GM08714 (cell line): ENCODE results near the gene ZNF438.
"Not testable (repeated sequence)": the region's sequence is repeated elsewhere in the genome, so short reads cannot be mapped to it uniquely, and the experiment has no call there.

Experiments used
- H3K4me3 ChIP-seq: fragments of 200-500 bp; sonication (Bioruptor generic); 2 replicates; pipeline ENCODE4 v1.5.1; 2014; ENCODE audit warnings: mild to moderate bottlenecking, low read length, inconsistent platforms
- ZNF274 ChIP-seq: IDR thresholded peaks from 2 replicates; pipeline ENCODE4 v1.6.1; 2012; ENCODE audit warnings: mild to moderate bottlenecking, low read depth, low read length

The ZNF438 gene

DNA sequence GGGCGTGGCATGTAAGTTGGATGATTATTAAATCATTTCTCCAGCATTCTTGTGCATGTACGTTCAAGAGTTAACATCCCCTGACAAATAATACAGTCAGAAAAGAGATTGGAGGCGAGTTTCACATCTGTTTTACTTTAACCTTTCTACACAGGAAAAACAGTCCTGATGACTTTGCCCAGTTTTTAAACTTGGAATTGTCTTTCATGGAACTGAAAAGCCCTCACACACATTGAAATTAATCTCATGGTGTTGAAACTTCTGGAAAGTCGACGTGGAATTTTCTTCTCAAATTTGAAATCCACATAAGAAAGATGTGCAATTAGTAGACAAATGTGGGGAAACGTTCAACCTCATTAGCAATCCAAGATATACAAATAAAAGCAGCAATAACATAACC is 31.2 kb upstream of the ZNF438 start:
- no peak overlapping the region for H3K4me3 ChIP-seq

DNA sequence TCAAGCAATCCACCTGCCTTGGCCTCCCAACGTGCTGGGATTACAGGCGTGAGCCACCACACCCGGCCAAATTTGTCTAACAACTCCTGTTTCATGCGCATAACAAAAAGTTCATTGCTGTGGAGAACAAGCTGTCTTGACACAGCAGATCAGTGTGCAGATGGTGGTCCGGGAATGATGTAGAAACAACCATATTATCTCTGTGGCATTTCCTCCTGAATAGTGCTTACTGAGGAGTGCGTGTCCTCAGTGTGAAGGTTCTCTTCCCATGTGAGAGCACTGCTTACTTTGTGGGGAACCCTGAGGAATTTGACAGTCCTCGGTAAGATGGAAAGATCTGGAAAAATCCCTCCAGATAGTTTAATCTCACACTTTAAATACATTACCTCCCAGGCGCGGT is 30.3 kb upstream of the ZNF438 start:
- TF ChIP-seq ZNF274: no peak
- H3K4me3 ChIP-seq: no peak overlapping the region

More for the DNA sequence above, 31.2 kb upstream of the ZNF438 start:
- TF ChIP-seq ZNF274: no peak

DNA sequence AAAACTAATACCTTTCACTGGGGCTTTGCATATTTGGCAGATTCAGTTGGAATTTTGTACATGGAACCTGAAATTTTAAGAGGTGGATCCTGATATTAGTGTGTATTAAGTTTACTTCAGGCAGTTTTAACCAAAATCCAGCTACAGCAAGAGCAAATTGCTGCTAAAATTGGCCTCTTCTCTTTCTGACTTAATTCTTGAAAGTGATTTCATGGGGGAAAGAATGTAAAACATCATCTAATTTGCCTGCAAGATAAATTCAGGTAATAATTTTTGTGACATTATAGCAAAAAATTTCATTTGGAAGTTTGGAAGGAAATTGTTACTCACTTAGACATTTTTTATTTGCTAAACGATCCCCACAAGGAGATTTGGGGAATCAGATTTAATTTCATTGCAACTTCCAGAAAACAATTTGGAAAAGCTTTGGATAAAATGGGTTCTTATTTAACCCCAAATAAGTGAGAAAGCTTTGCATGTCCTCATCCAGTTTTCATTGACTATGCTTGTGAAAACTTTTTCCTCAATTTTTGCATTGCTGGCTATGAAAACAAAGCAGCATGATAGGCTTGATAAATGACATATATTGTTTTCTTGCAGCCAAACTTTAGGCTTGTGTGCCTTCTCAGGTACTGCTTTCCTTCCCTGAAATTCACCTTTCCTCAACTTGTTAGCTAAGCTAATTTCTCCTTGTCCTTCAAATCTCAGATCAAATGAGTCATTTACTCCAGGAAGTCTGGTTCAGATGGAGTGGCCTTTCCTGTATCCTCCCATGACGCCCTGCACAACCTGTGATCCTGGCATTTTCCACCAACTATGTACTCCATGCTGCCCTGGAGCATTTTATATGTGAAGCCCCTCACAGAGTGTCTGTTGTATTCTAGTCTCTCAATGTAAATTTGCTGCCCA is 27.4 kb upstream of the ZNF438 start:
- TF ChIP-seq ZNF274: no peak
- H3K4me3 ChIP-seq: no peak overlapping the region

DNA sequence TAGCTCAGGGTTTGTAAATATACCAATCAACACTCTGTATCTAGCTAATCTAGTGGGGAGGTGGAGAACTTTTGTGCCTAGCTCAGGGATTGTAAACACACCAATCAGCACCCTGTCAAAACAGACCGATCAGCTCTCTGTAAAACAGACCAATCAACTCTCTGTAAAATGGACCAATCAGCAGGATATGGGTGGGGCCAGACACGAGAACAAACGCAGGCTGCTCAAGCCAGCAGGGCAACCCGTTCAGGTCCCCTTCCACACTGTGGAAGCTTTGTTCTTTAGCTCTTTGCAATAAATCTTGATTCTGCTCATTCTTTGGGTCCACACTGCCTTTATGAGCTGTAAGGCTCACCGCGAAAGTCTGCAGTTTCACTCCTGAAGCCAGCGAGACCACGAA is 25.0 kb upstream of the ZNF438 start:
- H3K4me3 ChIP-seq: not testable (repeated sequence)

DNA sequence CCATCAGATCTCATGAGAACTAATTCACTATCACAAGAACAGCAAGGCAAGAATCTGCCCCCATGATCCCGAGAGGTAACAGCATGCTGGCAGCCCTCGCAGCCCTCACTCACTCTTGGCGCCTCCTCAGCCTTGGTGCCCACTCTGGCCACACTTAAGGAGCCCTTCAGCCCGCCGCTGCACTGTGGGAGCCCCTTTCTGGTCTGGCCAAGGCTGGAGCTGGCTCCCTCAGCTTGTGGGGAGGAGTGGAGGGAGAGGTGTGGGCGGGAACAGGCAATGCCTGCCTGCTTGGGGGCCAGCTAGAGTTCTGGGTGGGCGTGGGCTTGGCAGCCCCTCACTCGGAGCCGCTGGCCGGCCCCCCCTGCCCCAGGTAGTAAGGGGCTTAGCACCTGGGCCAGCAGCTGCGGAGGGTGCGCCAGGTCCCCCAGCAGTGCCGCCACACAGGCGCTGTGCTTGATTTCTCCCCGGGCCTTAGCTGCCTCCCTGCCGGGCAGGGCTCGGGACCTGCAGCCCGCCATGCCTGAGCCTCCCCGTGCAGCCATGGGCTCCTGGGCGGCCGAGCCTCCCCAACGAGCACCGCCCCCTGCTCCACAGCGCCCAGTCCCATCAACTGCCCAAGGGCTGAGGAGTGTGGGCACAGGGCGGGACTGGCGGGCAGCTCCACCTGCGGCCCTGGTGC is 24.0 kb upstream of the ZNF438 start:
- H3K4me3 ChIP-seq: no peak overlapping the region
- TF ChIP-seq ZNF274: no peak

DNA sequence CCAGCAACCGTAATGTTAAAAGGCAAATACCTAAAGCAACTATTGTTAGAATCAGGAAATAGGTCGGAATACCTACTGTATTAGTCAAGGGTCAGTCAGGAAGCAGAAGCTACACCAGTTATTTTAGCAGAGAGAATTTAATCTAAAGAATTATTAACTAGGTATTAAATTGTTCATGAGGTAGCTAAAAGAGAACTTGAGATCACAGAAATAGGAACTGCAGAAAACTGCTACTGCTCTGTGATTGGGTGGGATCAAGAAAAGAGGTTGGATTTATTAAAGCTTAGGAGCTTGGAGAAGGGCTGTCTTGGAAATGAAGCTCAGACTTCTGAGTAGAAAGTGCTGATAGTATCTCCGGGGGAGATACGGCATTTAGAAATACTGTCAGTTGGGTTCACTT is 20.0 kb upstream of the ZNF438 start:
- no peak overlapping the region for H3K4me3 ChIP-seq
- TF ChIP-seq ZNF274: no peak

DNA sequence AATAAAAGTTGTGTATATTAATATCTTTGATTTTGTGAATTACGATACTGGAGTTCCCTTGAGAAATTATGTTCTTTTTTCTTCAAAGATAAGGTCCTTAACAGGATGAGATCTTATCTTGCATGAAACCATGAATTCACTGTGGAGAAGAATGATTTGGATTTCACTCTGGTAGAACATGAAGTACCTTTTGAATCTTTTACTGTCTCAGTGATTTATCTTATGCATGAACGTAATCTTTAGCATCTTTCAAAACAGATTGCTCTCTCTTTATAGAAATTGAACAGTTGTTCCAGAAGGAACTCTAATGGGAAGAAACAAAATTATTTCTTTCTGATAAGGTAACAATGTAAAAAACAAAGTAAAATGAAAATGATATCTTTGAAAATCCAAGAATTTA is 11.0 kb upstream of the ZNF438 start:
- no peak for TF ChIP-seq ZNF274
- no peak overlapping the region for H3K4me3 ChIP-seq

DNA sequence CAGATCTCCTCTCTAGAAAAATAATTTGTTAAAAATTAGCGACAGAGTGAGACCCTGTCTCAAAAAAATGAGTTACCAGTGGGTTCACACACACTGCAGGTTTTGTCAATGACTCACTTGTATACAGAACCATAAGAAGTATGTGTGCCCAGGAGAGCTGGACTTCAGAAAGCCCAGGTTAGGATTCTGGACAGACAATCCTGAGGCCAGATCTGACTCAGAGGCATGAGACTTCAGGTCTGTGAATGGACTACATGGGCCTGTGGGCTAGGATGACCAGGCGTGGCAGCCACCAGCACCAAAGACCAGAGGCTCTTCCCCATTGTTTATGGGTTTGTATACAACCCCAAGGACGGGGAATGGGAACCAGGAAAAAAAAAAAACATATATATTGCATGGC is 9.3 kb upstream of the ZNF438 start:
- TF ChIP-seq ZNF274: no peak
- H3K4me3 ChIP-seq: no peak overlapping the region

DNA sequence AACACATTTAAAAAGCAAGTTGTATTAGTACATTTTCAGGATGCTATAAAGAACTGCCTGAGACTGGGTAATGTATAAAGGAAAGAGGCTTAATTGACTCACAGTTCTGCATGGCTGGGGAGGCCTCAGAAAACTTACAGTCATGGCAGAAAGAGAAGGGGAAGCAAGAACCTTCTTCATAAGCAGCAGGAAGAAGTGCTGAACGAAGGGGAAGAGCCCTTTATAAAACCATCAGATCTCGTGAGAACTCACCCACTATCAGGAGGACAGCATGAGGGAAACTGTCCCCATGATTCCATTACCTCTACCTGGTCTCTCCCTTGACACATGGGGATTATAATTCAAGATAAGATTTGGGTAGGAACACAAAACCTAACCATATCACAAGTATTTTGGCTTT is 7.3 kb upstream of the ZNF438 start:
- H3K4me3 ChIP-seq: not testable (repeated sequence)

DNA sequence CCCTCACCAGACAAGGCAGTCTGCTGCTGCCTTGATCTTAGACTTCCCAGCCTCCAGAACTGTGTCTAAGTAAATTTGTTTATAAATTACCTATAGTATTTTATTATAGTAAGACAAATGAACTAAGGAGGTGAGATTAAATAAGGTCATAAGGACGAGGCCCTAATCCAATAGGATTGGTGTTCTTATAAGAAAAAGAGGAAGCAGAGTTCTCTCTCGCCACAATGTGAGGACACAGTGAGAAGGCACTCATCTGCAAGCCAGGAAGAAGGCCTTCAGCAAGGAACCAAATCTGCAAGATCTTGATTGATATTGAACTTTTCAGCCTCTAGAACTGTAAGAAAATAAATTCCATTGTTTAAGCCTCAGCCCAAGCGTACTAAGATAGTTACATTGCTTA is 6.1 kb upstream of the ZNF438 start:
- H3K4me3 ChIP-seq: no peak overlapping the region
- TF ChIP-seq ZNF274: no peak

DNA sequence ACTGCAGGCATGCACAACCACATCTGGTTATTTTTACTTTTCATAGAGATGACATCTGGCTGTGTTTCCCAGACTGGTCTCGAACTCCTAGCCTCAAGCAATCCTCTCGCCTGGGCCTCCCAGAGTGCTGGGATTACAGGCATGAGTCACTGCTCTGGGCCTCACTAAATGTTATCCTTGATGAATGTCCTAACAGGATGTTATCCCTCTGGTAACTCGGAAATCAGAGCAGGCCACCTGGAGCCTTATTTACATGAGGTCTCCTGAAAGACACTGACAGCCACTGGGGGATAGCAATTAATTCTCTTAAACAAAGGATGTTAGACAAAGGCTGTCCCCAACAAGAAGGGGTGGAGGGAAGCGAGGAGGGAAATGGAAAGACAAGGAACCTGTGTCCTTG is 4.5 kb upstream of the ZNF438 start:
- TF ChIP-seq ZNF274: no peak
- no peak overlapping the region for H3K4me3 ChIP-seq

DNA sequence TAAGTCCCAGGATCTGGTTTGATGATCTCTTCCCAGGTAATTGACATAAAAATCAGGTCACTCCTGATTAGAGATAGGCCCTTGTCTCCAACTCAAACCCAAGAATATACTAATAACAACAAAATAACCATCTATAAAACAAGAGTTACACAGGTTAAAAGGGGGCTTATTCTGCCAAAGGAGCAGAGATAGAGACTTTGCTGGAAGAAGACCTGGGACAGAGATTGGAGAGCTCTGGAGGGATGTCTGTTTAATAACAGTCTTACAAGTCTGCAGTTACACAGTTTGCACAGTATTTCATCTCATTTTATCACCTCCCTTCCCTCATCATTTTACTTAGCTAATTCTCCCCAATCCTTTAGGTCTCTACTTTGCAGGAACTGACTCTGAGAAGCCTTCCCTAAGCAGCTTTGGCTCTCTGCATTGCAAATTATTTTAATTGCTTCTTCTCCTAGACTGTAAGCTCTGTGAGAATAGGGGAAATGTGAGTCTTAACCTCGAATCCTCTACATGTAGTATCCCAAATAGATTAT is 3.7 kb upstream of the ZNF438 start:
- TF ChIP-seq ZNF274: no peak
- no peak overlapping the region for H3K4me3 ChIP-seq

DNA sequence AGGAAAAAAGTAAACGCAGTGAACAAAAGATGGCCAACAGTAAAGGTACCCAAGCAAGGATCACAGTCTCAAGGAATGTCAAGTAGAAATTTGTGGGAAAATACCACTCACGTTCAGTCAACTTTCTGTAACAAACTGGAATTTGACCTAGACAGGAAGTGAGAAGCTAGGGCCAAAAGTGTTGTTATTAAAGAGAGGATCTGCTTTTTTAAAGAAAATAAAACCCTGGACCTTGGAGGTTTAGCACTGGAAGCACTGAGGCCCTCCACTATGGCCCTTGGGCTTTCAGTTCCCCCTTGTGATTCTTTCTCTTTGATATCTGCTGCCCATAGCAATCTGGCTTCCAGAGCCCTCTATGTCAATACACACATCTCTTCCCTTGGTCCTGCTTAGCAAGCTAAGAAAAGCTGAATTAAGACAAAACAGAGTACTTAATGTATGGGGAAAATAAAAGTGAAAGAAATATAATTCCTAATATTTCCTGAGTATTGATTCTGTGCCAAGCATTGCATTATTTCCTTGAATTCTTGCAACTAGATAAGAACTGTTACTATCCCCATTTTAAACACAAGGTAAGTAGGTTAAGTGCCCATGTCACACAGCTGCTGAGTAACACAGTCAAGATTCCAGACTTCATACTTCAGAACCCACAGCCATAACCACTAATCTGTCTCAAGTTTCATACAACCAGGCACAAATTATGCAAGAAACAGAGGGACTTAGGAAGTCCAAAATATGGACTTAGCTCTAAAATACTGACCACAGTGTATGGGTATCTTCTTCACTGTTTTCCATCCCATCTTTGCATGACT is 2.6 kb upstream of the ZNF438 start:
- no peak overlapping the region for H3K4me3 ChIP-seq
- TF ChIP-seq ZNF274: no peak

DNA sequence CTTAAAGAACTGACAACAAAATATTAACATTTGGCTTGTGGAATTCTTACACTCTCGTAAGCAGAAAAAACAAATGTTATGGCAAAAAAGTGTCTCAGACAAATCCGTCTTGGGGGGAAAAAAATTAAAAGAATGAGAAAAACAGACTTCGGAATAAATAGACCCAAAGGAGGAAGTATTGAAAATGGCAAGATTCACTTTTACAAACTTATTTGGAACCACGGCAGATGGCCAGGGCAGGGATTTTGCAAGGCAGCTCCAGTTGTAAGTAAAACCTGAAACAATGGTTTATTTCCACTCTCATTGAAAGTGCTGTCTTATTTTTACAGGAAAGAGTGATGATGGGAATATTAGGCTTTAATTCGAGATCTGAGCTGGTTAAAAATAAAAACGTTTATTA is 1.5 kb upstream of the ZNF438 start:
- TF ChIP-seq ZNF274: no peak
- H3K4me3 ChIP-seq: no peak overlapping the region
